NAMALWA (cell line): Measurements from ENCODE around the gene MAMSTR.

Source experiments
- DNase-seq: peaks from one replicate; pipeline ENCODE4 v3.0.0-alpha.2; 2015; ENCODE audit warnings: low spot score

MAMSTR gene

GRCh38 chr19:48665786-48666185 is 53.7 kb downstream of the MAMSTR start:
- no peak for DNase-seq

GRCh38 chr19:48664476-48664875 is 55.0 kb downstream of the MAMSTR start:
- no peak for DNase-seq

GRCh38 chr19:48663667-48664066 is 55.9 kb downstream of the MAMSTR start:
- DNase-seq = no peak
